Ascending aorta (tissue), 2 donors: ENCODE data around the gene HOXC10. TPM values are rescaled to one million over a fixed set of nuclear protein-coding genes. Genes with fewer than 3 reads are reported as not detected.
A peak's percentile ranks its signal among the peaks of the same experiment; 100 is the strongest.

Experiments
- DNase-seq, 2 donors: peaks; one replicate each; pipeline ENCODE4 v3.0.0-alpha.2; 2019; ENCODE audit warnings: low spot score in 2 of 2
- H3K27ac ChIP-seq, 2 donors: fragments of 200-600 bp; sonication (generic); one replicate each; pipeline ENCODE4 v1.5.1; 2016 to 2017; ENCODE audit warnings: mild to moderate bottlenecking in 1 of 2
- H3K27me3 ChIP-seq: fragments of 200-600 bp; sonication (generic); one replicate; pipeline ENCODE4 v1.5.1; 2017
- H3K36me3 ChIP-seq, 2 donors: fragments of 200-600 bp; sonication (generic); one replicate each; pipeline ENCODE4 v1.5.1; 2016
- H3K4me1 ChIP-seq, 2 donors: fragments of 200-600 bp; sonication (generic); one replicate each; pipeline ENCODE4 v1.5.1; 2016 to 2017; ENCODE audit warnings: mild to moderate bottlenecking in 1 of 2
- H3K4me3 ChIP-seq, 2 donors: fragments of 200-600 bp; sonication (generic); one replicate each; pipeline ENCODE4 v1.5.1; 2016 to 2017; ENCODE audit warnings: mild to moderate bottlenecking in 1 of 2
- H3K9me3 ChIP-seq, 2 donors: fragments of 200-600 bp; sonication (generic); one replicate each; pipeline ENCODE4 v1.5.1; 2016
- intact Hi-C: fragments of 100-400 bp; cut with DNase I; formaldehyde crosslinking; loops from one replicate; pipeline ENCODE4 v1.15.1; 2023
- total RNA-seq: library from RNA; depleted of rRNA; stranded (reverse); fragments of >200 nt; gene quantifications from one replicate; pipeline ENCODE4 v1.1.0, GENCODE V29; 2016
- TF ChIP-seq, protein P1 (sequence below), 3 experiments: fragments of 200-600 bp in 2 of 3; fragments of 450-650 bp in 1 of 3; sonication (generic) in 2 of 3; IDR thresholded peaks; one replicate each; pipeline ENCODE4 v1.5.1; 2016 to 2019; ENCODE audit warnings: antibody characterized with exemption in 3 of 3, mild to moderate bottlenecking in 1 of 3, moderate library complexity in 1 of 3

HOXC10 gene
- total RNA-seq, 1 donor from 2014 or later, result not detected

DNA sequence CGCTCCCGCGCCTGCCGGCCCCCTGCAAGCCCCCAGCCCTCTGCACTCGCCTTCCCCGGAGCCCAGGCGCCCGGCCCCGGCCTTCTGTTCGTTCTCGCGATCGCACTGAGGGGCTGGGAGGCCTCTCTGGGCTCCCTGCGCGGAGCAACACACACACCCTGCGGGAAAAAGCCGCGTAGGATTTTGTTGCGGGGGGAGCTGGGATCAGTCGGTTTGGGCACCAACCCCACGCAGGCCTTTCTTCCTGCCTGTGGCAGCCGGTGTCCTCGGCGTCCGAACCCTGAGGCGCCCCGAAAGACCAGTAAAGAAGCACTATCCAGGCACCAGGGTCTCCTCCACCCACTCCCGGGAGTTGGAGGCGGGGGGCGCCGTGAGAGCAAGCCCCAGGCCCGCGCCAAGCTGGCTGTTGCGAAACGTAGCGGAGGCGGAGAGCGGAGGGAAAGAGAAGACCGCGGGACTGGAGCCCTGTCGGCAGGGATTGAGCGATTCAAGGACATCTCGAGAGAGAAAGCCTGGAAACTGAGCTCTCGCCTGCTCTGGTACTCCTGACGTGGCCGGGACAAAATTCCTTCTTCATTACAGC, 46.0 kb downstream of the HOXC10 start:
- no peaks in the 10 kb centered on the region for H3K36me3 ChIP-seq
- intact Hi-C loops, result loop anchor here (5.0 kb wide), 1 partner anchor 111 kb away; no protein-coding TSS in a partner anchor
- DNase-seq, result no peak
- H3K9me3 ChIP-seq, result no peaks in the 10 kb centered on the region
- H3K4me3 ChIP-seq, result peak overlapping the region in 1 of 2 donors; percentile 38
- H3K27me3 ChIP-seq, result peaks cover 4% of the 10 kb centered on the region
- TF ChIP-seq, protein P1, sequence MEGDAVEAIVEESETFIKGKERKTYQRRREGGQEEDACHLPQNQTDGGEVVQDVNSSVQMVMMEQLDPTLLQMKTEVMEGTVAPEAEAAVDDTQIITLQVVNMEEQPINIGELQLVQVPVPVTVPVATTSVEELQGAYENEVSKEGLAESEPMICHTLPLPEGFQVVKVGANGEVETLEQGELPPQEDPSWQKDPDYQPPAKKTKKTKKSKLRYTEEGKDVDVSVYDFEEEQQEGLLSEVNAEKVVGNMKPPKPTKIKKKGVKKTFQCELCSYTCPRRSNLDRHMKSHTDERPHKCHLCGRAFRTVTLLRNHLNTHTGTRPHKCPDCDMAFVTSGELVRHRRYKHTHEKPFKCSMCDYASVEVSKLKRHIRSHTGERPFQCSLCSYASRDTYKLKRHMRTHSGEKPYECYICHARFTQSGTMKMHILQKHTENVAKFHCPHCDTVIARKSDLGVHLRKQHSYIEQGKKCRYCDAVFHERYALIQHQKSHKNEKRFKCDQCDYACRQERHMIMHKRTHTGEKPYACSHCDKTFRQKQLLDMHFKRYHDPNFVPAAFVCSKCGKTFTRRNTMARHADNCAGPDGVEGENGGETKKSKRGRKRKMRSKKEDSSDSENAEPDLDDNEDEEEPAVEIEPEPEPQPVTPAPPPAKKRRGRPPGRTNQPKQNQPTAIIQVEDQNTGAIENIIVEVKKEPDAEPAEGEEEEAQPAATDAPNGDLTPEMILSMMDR (IDR thresholded peaks at IDR 0.05), result no peak
- H3K4me1 ChIP-seq, result peaks cover 0 to 5% of the 10 kb centered on the region in 2 donors
- H3K27ac ChIP-seq, result peak overlapping the region; percentile 14

DNA sequence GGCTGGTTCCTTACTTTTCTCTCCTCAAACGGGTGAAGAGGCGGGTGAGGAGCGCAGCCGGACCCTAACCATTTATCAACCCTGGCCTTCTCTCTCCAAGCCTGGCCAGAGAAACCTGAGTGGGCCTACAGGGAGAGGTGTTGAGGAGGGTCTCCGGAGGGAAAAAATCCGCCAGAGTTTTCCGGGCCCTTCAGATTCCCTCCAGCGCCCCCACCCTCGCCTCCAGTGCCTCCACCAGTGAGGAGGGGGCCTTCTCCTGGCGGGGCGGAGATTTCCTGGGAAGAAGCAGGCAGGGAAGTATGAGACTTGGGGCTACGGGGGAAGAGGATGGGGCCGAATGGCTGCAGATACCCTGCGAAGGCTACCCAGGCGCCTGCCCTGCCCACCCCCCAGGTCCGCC, 46.5 kb downstream of the HOXC10 start:
- Histone ChIP-seq H3K4me3 (peak overlapping the region in 1 of 2 donors; percentile 38), H3K36me3 (no peaks in the 10 kb centered on the region), H3K4me1 (peaks cover 0 to 5% of the 10 kb centered on the region in 2 donors), H3K27me3 (peaks cover 4% of the 10 kb centered on the region), H3K9me3 (no peaks in the 10 kb centered on the region), H3K27ac (peak overlapping the region in 1 of 2 donors; percentile 14)
- DNase-seq, result no peak
- intact Hi-C loops, result loop anchor here (5.0 kb wide), 1 partner anchor 111 kb away; no protein-coding TSS in a partner anchor
- TF ChIP-seq, protein P1 (IDR thresholded peaks at IDR 0.05), result no peak

DNA sequence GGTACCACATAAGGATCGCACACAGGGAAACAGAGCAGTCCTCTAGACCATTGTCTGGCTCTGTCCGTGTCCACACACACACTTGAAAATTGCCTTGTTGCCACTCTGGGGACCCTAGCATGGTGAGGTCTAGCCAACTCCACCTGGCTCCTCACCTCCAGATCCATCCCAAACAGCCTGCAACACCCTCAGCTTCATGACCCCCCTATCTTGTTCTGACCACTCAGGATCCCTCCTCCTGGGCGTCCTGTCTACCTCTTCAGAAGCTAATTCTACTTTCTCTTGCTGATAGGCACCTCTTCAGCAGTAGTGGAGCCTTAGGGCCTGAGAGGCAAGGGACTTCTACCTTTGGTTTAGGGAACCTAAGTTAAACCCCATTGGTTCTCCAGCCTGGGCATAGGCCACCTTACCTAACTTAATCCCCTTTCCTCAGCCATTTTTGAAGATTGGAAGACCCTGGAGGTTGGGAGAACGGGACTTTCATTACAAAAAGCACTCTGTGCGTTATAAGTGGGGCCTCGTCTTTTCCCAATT, 47.2 kb downstream of the HOXC10 start:
- Histone ChIP-seq H3K4me3 (peak overlapping the region in 1 of 2 donors; percentile 68), H3K9me3 (no peaks in the 10 kb centered on the region), H3K4me1 (peaks cover 0 to 5% of the 10 kb centered on the region in 2 donors), H3K27me3 (peaks cover 4% of the 10 kb centered on the region), H3K27ac (no peak overlapping the region), H3K36me3 (no peaks in the 10 kb centered on the region)
- TF ChIP-seq, protein P1 (IDR thresholded peaks at IDR 0.05), result no peak
- intact Hi-C loops, result loop anchor here (1.0 to 5.0 kb wide), 3 partner anchors 25 to 159 kb away; no protein-coding TSS in a partner anchor
- no peak for DNase-seq

DNA sequence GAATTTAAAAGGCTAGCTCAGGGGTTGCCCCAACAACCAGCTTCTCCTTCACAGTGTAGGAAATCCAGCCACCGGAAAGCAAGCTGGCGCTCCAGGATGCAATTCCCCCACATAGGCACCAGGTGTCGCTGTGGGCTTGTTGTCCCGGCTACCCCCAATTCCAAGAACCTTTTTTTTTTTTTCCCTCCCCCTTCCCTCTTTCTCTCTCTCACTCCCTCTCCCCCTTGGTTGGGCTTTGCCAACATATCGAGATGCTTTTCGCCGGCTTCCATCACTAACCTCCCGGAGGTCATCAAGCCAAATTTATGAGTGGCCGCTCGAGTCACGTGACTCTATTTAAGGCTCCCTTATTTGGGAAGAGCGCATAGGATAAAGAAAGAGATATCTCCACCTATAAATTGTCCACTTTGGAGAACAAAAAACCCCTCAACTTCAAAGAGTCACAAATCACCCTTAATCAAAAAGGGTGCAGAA, 47.7 kb downstream of the HOXC10 start, which contains the start of gene HOXC5:
HOXC5 (plus strand) TSS at position 424 of the 474 bp plus-strand sequence. CDS start 73 bp downstream, outside the sequence.
- Histone ChIP-seq H3K4me1 (peaks cover 0 to 5% of the 10 kb centered on the region in 2 donors), H3K9me3 (no peaks in the 10 kb centered on the region), H3K27me3 (peaks cover 3% of the 10 kb centered on the region), H3K27ac (peak within 1 kb of the TSS in 1 of 2 donors; percentile 11), H3K4me3 (peak within 1 kb of the TSS; percentile 47 to 68), H3K36me3 (no peaks in the 10 kb centered on the region)
- intact Hi-C loops, result loop anchor here (1.0 to 5.0 kb wide), 3 partner anchors 26 to 159 kb away; no protein-coding TSS in a partner anchor
- peak in 1 of 2 donors; percentile 85 for DNase-seq
- TF ChIP-seq, protein P1 (IDR thresholded peaks at IDR 0.05), result peak; percentile 81 to 99 (median 97)

DNA sequence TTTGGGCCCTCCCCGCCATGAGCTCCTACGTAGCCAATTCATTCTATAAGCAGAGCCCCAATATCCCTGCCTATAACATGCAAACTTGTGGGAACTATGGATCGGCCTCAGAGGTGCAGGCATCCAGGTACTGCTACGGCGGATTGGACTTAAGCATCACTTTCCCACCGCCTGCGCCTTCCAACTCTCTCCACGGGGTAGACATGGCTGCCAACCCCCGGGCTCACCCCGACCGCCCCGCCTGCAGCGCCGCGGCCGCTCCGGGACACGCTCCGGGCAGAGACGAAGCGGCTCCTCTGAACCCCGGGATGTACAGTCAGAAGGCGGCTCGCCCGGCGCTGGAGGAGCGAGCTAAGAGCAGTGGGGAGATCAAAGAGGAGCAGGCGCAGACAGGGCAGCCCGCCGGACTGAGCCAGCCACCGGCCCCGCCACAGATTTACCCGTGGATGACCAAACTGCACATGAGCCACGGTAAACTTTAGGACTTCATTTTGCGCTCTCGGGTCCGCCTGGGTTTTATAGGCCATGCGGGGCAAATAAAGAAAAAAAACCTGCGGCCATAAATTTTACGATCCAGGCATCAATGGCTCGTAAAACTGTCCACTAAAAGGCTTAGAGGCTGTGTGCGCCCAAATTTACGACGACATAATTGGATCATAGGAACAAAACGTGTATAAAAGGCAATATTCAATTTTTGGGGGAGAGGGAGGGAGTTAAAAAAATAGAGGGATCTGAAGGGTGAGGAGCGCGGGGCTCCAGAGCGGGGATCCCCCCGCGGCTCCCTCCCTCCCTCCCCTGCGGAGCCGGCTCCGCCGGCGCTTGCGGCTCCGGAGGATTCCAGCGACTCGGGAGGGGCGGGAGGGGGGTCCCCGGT, 48.4 kb downstream of the HOXC10 start:
- no peaks in the 10 kb centered on the region for H3K27me3 ChIP-seq

More for the DNA sequence above, 48.4 kb downstream of the HOXC10 start:
- DNase-seq, result no peak
- H3K36me3 ChIP-seq, result no peaks in the 10 kb centered on the region
- no peaks in the 10 kb centered on the region for H3K9me3 ChIP-seq
- peak overlapping the region; percentile 47 to 68 for H3K4me3 ChIP-seq
- TF ChIP-seq, protein P1 (IDR thresholded peaks at IDR 0.05), result no peak
- intact Hi-C loops, result loop anchor here (2.0 to 5.0 kb wide), 2 partner anchors 27 to 109 kb away; no protein-coding TSS in a partner anchor
- peak overlapping the region in 1 of 2 donors; percentile 11 for H3K27ac ChIP-seq
- H3K4me1 ChIP-seq, result peaks cover 0 to 5% of the 10 kb centered on the region in 2 donors
